K562 treated with DMSO at 1 percent for 4 hours (cell line): ENCODE data around the gene ELOVL7. TPM values are rescaled to one million over a fixed set of nuclear protein-coding genes. Genes with fewer than 3 reads are reported as not detected.

ENCODE experiments used
- total RNA-seq: library from RNA; unstranded; fragments of 300-600 nt; gene quantifications from 2 replicates; pipeline ENCODE4 v1.2.3, GENCODE V29; 2022; ENCODE audit not compliant: insufficient read depth

The ELOVL7 gene
- total RNA-seq, result 2.5 and 3.9 TPM in 2 replicates

DNA sequence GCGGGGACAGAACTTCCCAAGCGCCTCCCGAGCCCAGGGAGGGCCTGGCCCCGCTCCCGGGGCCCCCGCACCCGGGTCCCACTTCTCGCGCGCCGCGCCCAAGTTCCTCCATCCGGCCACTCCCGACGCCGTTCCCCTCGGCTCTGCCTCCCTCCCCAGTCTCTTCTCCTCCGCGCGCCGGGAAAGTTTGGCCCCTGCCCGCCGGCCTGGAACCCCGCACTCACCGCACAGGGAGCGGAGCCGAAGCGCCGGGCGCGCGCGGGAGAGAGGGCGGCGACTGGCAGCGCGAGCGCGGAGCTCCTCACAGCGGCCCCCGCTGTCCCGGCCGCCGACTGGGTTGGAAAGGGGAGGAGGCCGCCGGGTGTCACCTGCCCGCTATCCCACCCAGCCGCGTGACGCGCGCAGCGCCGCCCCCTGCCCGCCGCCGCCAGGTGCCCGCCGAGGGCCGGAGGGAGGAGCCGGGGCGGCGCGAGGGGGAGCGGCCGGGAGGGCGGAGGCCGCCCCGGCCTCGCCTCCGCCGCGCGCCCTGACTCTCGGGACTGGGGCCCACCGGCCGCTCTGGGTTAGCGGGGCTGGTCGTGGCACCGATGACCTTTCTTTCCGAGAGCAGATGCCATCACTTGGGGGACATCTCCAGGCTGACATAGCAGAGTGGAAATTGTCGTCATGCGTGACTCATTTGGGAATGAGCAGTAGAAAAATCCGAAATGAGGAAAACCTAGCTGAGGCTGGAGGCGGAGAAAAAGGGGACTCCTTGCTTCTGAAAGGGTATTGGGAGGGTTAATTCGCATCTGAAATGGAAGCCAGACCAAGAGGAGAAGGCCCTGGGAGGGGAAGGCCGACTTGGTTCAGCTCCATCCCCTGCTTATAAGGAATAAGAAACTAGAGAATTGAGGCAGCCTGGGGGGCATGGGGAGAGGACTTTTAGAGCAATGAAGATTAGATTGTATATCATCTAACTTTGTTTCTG, at the start of gene ELOVL7:
Gene ELOVL7 (minus strand): TSS at position 334 of the 970 bp plus-strand sequence. CDS start 56,872 bp downstream, outside the sequence.

Other genes starting within 250 kb of the ELOVL7 start
- gene DEPDC1B, start 144.1 kb downstream of the ELOVL7 start, total RNA-seq, result 14.3 and 20.6 TPM in 2 replicates
- gene ERCC8, start 100.8 kb upstream of the ELOVL7 start, total RNA-seq, result 2.9 and 5.3 TPM in 2 replicates
- gene NDUFAF2, start 100.9 kb upstream of the ELOVL7 start, total RNA-seq, result 47.2 and 57.4 TPM in 2 replicates